Measurements from ENCODE around the gene RBM17.
"Not testable (repeated sequence)": the region's sequence is repeated elsewhere in the genome, so short reads cannot be mapped to it uniquely, and the experiment has no call there.

The RBM17 gene

DNA sequence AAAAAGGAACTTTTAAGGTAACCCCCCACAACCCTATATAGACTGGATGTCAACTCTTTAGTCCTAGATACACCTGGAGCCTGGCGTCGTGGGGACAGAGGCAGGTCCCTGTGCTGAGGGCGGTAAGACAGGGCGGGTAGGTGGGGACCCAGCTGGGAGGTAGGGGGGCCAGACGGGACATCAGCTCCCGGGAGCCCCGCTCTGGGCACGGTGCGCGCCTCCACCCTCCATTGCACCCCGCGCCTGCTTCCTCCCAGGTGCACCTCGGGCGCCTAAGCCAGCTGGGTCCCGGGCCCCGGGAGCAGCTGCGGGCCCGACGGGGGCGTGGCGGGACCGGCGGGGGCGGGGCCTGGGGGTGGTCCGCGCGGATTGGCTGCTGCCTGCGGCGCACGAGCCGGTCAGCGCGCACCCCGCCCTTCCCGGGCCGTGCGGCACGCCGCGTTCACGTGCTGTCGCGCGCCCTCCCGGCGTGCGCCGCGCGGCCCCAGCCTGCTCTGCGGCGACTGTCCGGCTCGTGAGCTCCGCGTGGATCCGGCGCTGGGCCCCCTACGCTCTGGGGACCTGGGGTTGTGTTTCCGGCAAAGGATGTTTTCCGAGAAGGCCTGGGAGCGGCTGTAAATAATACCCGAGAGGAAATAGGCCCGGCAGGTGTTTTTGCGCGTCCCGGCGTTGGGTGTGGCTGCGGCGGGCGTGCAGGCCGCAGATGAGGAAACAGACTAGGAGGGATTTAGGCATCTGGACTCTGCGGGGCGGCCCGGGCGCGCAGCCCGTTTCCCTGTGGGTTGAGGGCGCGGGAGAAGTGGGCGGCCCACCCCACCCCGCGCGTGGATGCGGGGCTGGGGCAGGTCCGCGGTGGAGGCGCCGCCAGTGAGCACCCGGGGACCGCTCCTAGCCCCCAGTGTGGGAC is 74.8 kb downstream of the RBM17 start:
- DNase-seq, result peak; percentile 94

DNA sequence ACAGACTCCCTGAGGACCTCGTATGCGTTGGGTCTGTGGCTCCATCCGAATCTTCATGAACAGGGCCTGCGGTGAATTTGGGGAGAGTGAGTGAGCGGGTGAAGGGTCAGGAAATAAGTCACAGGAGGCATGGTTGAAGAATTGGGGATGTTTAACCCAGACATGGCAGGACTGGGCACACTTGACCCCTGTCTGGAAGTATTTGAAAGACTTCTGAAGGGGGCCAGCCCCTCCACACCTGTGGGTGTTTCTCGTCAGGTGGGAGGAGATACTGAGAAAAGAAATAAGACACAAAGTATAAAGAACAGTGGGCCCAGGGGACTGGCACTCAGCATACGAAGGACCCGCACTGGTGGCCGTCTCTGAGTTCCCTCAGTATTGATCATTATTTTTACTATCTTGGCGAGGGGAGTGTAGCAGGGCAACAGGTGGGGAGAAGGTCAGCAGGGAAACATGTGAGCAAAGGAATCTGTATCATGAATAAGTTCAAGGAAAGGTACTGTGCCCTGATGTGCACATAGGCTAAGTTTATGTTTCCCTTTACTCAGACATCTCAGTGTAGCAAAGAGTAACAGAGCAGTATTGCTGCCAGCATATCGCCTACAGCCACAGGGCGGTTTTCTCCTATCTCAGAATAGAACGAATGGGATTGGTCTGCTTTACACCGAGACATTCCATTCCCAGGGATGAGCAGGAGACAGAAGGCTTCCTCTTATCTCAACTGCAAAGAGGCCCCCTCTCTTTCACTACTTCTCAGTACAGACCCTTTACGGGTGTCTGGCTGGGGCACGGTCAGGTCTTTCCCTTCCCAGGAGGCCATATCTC is 75.6 kb downstream of the RBM17 start:
- no peak for DNase-seq

DNA sequence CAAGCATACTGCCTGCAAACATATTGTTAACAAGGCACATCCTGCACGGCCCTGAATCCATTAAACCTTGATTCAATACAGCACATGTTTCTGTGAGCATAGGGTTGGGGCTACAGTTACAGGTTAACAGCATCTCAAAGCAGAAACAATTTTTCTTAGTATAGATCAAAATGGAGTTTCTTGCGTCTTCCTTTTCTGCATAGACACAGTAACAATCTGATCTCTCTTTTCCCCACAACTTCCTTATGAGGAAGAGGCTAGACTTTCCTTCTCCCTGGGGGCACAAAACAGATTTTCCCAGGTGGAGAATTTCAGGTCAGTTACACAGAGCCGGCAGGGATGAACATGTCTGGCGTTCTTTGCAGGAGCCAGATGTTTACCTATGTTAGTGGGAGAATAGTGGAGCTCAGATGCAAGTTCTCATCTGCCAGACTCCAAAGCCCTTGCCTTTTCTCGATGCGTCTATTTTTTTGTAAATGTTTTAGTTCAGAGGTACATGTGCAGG is 76.4 kb downstream of the RBM17 start:
- no peak for DNase-seq

DNA sequence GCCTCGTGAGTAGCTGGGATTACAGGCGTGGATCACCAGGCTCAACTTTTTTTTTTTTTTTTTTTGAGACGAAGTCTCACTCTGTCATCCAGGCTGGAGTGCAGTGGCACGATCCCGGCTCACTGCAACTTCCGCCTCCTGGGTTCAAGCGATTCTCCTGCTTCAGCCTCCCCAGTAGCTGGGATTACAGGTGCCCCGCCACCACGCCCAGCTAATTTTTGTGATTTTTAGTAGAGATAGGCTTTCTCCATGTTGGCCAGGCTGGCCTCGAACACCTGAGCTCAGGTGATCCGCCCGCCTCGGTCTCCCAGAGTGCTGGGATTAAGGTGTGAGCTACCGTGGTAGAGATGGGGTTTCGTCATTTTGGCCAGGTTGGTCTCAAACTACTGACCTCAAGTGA is 77.1 kb downstream of the RBM17 start:
- DNase-seq, result not testable (repeated sequence)
